ENCODE measurements around the gene MSX1. TPM values are rescaled to one million over a fixed set of nuclear protein-coding genes. Genes with fewer than 3 reads are reported as not detected.

Gene MSX1
- total RNA-seq, 2 experiments from 2014 or later, result not detected

DNA sequence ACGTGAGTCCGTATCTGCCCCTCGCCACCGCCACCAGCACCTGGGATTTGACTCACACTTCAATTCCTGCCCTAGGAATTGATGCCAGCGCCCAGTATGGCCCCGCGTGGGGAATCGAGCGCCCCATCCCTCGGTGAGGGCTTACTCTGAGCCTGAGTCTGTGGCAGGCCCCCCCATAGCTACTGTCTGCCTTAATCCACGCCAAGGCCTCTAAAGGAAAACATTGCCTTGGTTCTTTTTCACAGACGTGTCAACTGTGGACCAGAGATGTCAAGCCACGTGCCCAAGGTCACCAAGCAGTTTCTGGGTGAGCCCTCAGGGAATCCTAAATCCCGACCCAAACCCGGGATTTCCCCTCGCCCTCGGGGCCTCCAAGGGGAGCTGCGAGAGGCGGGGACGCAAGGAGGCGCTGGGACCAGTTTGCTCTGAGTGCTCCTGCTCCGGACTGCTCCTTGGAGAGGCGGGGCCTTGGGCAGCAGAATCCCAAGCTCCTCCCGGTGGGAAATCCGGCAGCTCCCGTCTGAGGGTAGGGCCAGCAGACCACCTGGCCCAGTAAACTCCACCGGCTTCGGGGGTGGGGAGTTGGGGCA, 12.9 kb downstream of the MSX1 start:
- ChIA-PET POLR2A (no interaction called here), CTCF (no interaction called here)
- Mint-ChIP-seq H3K27me3 (peaks cover 65% of the 10 kb centered on the region), H3K4me1 (peaks cover 5% of the 10 kb centered on the region), H3K27ac (no peak overlapping the region), H3K9me3 (no peaks in the 10 kb centered on the region), H3K36me3 (ENCODE audit: low read depth) (peaks cover 9% of the 10 kb centered on the region), H3K4me3 (no peak overlapping the region)
- no peak for DNase-seq

DNA sequence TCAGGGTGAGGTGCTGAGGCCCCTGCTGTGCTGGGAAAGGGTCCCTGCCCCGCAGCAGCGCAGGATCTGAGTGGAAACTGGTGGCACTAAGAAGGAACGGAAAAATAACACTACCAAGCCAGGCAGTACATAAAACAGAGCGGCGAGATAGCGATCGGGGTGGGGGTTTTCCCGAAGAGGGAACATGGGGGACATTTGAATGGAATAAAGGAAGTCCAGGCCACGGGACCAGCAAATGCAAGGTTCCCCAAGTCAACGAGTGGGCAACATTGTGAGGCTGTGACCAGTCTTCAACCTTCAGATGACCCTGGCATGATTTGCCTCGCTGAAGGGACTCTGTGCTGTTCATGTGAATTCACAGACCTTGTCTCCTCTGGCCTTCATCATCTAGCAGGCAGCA, 13.7 kb downstream of the MSX1 start:
- peaks cover 9% of the 10 kb centered on the region for H3K36me3 Mint-ChIP-seq (ENCODE audit: low read depth)
- no peak for DNase-seq
- H3K27me3 Mint-ChIP-seq, result peaks cover 65% of the 10 kb centered on the region
- CTCF ChIA-PET, result no interaction called here
- H3K9me3 Mint-ChIP-seq, result no peaks in the 10 kb centered on the region
- H3K27ac Mint-ChIP-seq, result no peak overlapping the region
- H3K4me1 Mint-ChIP-seq, result peaks cover 5% of the 10 kb centered on the region
- H3K4me3 Mint-ChIP-seq, result no peak overlapping the region
- POLR2A ChIA-PET, result no interaction called here

DNA sequence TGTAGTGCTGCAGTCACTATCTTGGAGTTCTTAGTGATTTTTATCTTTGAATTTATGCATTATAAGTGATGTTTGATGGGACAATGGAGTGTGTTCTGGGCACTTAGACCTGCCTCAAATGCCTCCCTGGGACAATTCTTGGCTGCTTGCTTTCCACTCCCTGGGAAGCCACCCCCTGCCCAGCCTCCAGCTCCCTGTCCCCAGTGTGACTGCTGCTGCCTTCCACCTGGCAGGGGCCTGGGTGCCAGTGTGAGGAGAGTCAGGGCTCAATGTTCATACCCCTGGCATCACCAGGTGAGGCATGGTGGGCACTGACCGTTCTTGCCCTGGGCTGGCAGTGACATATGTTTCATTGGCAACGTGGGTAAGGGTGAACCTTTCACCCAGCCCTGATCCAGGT, 14.8 kb downstream of the MSX1 start:
- H3K4me3 Mint-ChIP-seq, result no peak overlapping the region
- no peak for DNase-seq
- ChIA-PET CTCF (no interaction called here), POLR2A (no interaction called here)
- no peak overlapping the region for H3K27ac Mint-ChIP-seq
- peaks cover 5% of the 10 kb centered on the region for H3K4me1 Mint-ChIP-seq
- H3K36me3 Mint-ChIP-seq (ENCODE audit: low read depth), result peaks cover 7% of the 10 kb centered on the region
- no peaks in the 10 kb centered on the region for H3K9me3 Mint-ChIP-seq
- H3K27me3 Mint-ChIP-seq, result peaks cover 57% of the 10 kb centered on the region

DNA sequence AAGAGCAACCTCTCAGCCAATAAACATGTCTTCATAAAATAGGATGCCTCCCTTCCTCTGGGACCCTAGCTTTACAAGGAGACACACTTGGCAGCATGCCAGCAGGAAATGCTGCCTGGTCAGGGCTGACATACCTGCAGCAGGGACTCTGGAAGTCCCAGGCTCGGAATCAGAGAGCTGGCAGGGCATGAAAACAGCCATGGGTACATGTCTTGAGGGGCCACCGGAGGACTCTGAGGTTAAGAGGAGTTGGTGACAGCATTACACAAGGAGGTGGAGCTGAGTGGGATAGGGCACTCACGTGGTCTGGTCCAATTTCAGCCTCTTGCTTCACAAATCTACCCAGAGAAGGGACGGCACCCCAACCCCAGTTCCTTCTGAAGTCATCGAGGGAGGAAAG, 15.7 kb downstream of the MSX1 start:
- H3K4me1 Mint-ChIP-seq, result peaks cover 2% of the 10 kb centered on the region
- no peaks in the 10 kb centered on the region for H3K9me3 Mint-ChIP-seq
- ChIA-PET CTCF (no interaction called here), POLR2A (no interaction called here)
- DNase-seq, result no peak
- H3K27ac Mint-ChIP-seq, result no peak overlapping the region
- peaks cover 4% of the 10 kb centered on the region for H3K36me3 Mint-ChIP-seq (ENCODE audit: low read depth)
- H3K27me3 Mint-ChIP-seq, result peaks cover 50% of the 10 kb centered on the region
- H3K4me3 Mint-ChIP-seq, result no peak overlapping the region

DNA sequence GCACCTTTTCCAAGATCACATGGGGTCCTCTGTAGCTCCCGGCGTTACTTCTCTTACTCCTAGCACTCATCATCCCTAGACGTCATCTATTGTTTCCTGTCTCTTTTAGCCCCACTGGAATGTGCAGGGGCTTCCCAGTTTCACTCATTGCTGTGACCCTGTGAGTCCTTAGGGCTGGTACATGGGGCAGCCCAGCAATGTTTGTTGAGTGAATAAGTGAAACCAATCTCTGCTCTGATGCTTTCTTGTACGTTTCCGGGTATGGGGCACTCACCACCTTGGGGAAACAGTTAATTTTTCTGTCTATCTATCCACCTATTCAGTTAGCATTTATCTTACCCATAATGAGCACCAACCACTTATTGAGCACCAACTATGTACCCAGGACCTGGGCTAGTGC, 16.1 kb downstream of the MSX1 start:
- peaks cover 4% of the 10 kb centered on the region for H3K36me3 Mint-ChIP-seq (ENCODE audit: low read depth)
- peaks cover 45% of the 10 kb centered on the region for H3K27me3 Mint-ChIP-seq
- no peak for DNase-seq
- H3K4me1 Mint-ChIP-seq, result peaks cover 2% of the 10 kb centered on the region
- CTCF ChIA-PET, result no interaction called here
- H3K4me3 Mint-ChIP-seq, result no peak overlapping the region
- H3K27ac Mint-ChIP-seq, result no peak overlapping the region
- POLR2A ChIA-PET, result no interaction called here
- no peaks in the 10 kb centered on the region for H3K9me3 Mint-ChIP-seq

DNA sequence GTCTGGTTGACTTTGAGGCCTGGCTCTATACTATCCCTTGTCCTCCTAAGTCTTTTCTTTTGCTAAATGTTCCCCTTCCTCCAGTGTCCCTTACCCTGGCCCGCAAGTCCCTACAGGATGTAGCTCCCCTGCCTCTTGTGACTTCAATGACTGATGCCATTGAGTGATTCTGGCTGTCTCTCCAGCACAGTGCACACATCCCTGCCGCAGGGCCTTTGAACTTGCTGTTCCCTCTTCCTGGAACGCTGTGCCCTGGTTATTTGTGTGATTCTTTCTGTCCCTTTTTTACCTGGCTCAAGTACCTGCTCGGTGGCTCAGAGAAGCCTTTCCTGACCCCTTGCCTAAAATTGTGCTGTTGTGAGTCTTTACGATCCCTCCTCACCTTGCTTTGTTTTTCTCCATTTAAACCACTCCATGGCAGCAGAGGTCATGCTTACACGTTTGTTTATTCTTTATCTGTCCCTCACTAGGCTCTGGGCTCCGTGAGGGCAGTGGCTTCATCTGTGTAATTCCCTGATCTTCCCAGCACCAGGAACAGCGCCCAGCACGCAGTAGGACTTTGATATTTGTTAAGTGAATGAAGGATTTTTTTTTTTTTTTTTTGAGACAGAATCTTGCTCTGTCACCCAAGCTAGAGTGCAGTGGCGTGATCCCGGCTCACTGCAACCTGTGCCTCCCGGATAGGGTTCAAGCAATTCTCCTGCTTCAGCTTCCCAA, 17.6 kb downstream of the MSX1 start:
- POLR2A ChIA-PET, result no interaction called here
- Mint-ChIP-seq H3K9me3 (no peaks in the 10 kb centered on the region), H3K36me3 (ENCODE audit: low read depth) (no peaks in the 10 kb centered on the region), H3K4me1 (no peaks in the 10 kb centered on the region), H3K27me3 (peaks cover 32% of the 10 kb centered on the region), H3K27ac (no peak overlapping the region), H3K4me3 (no peak overlapping the region)
- no peak for DNase-seq
- CTCF ChIA-PET, result interaction anchor here (0.7 kb wide), 1 partner anchor 361 kb away, joined by 4 read pairs; no protein-coding TSS in a partner anchor

DNA sequence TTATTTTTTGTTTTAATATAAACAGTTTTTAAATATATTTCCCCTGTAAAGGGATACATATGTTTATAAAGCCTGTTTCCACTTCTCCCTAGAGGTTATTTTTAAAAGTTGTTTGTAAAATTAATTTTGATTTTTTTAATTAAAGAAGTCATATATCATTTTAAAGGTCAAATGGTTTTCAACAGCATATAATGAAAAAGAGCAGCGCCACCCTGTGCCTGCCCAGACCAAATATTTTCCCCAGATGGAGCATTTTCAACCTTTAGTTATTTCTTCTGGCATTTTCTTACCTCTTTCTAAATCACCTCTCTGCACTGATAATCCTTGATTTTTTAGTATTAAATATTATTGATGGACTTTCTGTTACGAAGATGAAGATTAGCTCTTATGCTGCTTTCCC, 21.0 kb downstream of the MSX1 start:
- Mint-ChIP-seq H3K27me3 (peaks cover 7% of the 10 kb centered on the region), H3K9me3 (no peaks in the 10 kb centered on the region)
- CTCF ChIA-PET, result no interaction called here

DNA sequence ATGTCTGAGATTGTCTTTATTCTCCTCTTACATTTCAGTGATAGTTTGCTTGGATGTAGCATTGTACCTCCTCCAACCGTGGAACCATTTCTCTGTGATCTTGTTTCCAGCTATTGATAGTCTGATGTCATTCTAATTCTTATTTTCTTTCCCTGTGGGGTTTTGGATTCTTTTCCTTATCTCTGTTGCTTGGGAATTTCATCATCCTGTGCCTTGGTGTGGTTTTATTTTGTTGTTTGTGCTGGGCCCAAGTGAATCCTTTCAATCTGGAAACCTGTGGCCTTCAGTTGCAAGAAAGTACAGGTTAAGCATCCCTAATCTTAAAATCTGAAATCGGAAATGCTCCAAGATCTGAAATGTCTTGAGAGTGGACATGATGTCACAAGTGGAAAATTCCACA, 22.0 kb downstream of the MSX1 start:
- Mint-ChIP-seq H3K4me3 (no peak overlapping the region), H3K36me3 (ENCODE audit: low read depth) (no peaks in the 10 kb centered on the region), H3K27ac (no peak overlapping the region), H3K27me3 (peaks cover 7% of the 10 kb centered on the region), H3K4me1 (no peaks in the 10 kb centered on the region), H3K9me3 (no peaks in the 10 kb centered on the region)
- ChIA-PET CTCF (no interaction called here), POLR2A (no interaction called here)
- DNase-seq, result no peak

More for the DNA sequence above, 21.0 kb downstream of the MSX1 start:
- Mint-ChIP-seq H3K4me3 (no peak overlapping the region), H3K27ac (no peak overlapping the region), H3K4me1 (no peaks in the 10 kb centered on the region), H3K36me3 (ENCODE audit: low read depth) (no peaks in the 10 kb centered on the region)
- no peak for DNase-seq
- POLR2A ChIA-PET, result no interaction called here

DNA sequence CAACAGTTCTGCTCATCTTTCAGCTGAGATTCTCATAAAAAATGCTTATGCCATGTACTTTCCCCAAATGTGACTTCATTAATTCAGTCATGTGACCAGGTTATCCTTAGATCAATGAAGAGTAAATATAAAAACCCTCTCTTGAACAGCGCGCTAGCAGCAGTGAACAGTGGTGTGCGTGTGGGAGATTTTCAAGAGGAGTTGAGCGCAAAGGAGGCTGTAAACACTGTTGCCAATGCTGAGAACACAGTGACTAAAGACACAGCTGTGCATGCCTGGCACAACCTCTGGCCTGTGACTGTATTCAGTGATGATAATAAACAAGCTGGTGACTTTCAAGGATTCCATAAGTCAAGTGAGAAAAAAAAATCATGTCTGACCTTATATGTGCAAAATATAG, 25.1 kb downstream of the MSX1 start:
- ChIA-PET CTCF (no interaction called here), POLR2A (no interaction called here)
- Mint-ChIP-seq H3K27ac (no peak overlapping the region), H3K4me1 (no peaks in the 10 kb centered on the region), H3K27me3 (peaks cover 4% of the 10 kb centered on the region), H3K36me3 (ENCODE audit: low read depth) (no peaks in the 10 kb centered on the region), H3K9me3 (no peaks in the 10 kb centered on the region), H3K4me3 (no peak overlapping the region)
- no peak for DNase-seq

DNA sequence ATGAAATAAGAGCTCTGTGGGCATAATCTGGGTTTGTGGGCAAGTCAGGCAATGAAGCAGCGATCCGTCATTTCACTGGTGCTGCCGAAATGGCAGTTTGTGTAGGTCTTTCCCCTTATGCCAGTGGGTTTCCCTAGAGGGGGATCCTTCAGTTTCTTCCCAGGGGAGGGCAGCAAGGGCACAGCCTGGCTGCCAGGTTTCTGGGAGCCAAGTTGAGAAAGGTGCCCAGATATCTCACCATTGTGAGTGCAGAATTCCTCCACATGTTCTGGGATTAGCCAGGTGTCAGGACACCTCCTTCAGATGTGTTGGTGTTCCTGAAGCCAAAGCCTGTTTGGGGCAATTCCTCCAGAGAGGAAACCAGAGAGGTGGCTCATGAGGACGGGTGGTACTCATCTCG, 28.0 kb downstream of the MSX1 start:
- no peak overlapping the region for H3K4me3 Mint-ChIP-seq
- POLR2A ChIA-PET, result no interaction called here
- no peaks in the 10 kb centered on the region for H3K4me1 Mint-ChIP-seq
- peaks cover 3% of the 10 kb centered on the region for H3K27me3 Mint-ChIP-seq
- no peaks in the 10 kb centered on the region for H3K36me3 Mint-ChIP-seq (ENCODE audit: low read depth)
- no peak for DNase-seq
- H3K9me3 Mint-ChIP-seq, result no peaks in the 10 kb centered on the region
- CTCF ChIA-PET, result no interaction called here
- H3K27ac Mint-ChIP-seq, result no peak overlapping the region

DNA sequence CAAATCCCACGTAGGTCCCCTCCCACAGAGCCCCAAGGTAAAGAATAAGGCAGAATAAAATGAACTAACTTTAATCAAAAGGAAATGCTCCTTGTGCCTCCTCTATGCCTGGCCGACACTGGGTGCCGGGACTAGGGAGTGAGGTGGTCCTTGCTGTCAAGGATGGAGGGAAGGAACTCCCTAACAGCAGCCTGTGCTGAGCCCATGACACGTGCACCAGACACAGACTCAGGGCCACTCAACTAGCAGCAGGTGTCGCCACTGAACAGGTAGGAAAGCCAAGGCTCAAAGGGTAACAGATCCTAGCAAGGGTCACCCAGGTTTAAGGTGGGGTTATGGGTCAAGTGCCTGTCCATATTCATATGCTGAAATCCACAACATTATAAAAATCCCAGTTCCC, 29.2 kb downstream of the MSX1 start:
- no peaks in the 10 kb centered on the region for H3K9me3 Mint-ChIP-seq
- H3K27me3 Mint-ChIP-seq, result no peaks in the 10 kb centered on the region
- H3K4me1 Mint-ChIP-seq, result no peaks in the 10 kb centered on the region
- CTCF ChIA-PET, result no interaction called here
- POLR2A ChIA-PET, result no interaction called here
- no peak overlapping the region for H3K4me3 Mint-ChIP-seq
- H3K36me3 Mint-ChIP-seq (ENCODE audit: low read depth), result no peaks in the 10 kb centered on the region
- no peak overlapping the region for H3K27ac Mint-ChIP-seq
- no peak for DNase-seq

DNA sequence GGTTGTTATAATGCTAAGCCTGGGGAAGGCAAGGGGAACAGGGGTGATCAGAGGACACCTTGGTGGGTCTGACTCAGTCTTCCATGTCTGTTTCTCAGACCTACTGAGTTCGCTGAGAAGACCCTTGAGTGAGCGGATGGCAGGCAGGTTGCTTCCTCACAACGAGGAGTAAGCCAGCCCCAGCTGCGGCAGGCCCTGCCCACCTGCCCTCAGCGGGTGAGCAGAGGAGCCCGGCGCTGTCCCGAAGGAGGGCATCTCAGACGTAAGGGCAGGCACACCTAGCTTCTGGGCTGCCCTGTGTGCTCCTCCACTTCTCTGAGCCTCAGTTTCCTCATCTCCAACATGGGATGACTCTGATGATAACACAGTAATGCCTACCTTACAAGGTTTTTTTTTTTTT, 30.3 kb downstream of the MSX1 start:
- no peak for DNase-seq
- Mint-ChIP-seq H3K9me3 (no peaks in the 10 kb centered on the region), H3K4me3 (no peak overlapping the region), H3K36me3 (ENCODE audit: low read depth) (no peaks in the 10 kb centered on the region), H3K27me3 (no peaks in the 10 kb centered on the region), H3K4me1 (no peaks in the 10 kb centered on the region), H3K27ac (no peak overlapping the region)
- ChIA-PET CTCF (no interaction called here), POLR2A (no interaction called here)

DNA sequence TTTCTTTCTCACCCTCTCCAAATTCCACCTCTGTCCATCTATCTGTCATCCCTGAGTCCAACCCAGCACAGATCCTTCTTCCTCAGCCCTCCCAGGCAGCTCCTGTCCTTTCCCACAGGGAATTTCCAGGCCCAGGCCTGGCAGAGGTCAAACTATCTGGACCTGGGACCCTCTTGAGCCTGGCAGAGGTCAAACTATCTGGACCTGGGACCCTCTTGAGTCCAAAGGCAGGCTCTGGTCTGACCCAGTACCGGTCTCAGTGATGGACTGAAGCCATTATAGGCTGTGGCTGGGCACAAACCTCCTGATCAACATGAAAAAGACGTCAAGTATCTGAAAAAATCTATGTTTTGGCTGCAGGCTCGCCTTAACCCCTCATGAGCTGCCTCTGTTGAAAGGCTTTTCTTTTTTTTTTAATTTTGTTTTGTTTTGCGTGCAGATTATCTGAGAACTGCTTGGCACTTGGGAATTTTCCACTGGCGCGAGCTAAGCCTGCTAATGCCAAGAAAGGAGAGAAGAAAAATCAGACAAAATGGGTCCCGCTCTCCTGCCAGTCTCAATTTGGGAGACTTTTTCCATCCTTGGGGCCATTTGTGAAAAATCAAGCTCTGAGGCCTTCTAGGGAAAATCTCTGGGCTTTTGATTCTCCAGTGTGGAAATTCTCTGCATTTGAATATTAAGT, 31.2 kb downstream of the MSX1 start:
- ChIA-PET POLR2A (no interaction called here), CTCF (no interaction called here)
- no peak overlapping the region for H3K4me3 Mint-ChIP-seq
- no peak overlapping the region for H3K27ac Mint-ChIP-seq
- no peaks in the 10 kb centered on the region for H3K36me3 Mint-ChIP-seq (ENCODE audit: low read depth)
- no peaks in the 10 kb centered on the region for H3K9me3 Mint-ChIP-seq
- H3K27me3 Mint-ChIP-seq, result no peaks in the 10 kb centered on the region
- no peaks in the 10 kb centered on the region for H3K4me1 Mint-ChIP-seq
- no peak for DNase-seq

DNA sequence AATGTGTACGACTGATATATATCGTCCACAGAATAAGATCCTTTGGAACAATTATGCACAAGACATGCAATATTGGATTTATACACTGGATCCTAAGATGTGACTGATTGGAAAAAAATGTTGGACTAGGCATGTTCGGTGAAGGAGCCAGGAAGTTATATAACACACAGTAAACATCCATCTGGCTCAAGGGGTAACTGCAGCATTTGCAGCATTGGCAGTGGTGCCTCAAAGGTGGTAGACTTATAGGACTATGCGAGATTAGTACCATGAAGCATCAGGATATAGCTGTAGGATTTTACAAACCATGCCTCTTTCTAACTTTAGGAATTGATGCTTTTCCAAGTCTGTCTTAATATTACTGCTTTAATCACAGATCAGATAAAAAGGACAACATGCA, 34.3 kb downstream of the MSX1 start:
- POLR2A ChIA-PET, result no interaction called here
- CTCF ChIA-PET, result no interaction called here
- H3K27ac Mint-ChIP-seq, result no peak overlapping the region
- no peaks in the 10 kb centered on the region for H3K9me3 Mint-ChIP-seq
- H3K36me3 Mint-ChIP-seq (ENCODE audit: low read depth), result no peaks in the 10 kb centered on the region
- no peaks in the 10 kb centered on the region for H3K4me1 Mint-ChIP-seq
- no peak for DNase-seq
- peaks cover 3% of the 10 kb centered on the region for H3K27me3 Mint-ChIP-seq
- H3K4me3 Mint-ChIP-seq, result no peak overlapping the region
